ENCODE results near the gene ATP5PF. TPM values are rescaled to one million over a fixed set of nuclear protein-coding genes. Genes with fewer than 3 reads are reported as not detected.

ATP5PF gene
- total RNA-seq, 2 donors from 2014 or later = 91.8 to 139 TPM

DNA sequence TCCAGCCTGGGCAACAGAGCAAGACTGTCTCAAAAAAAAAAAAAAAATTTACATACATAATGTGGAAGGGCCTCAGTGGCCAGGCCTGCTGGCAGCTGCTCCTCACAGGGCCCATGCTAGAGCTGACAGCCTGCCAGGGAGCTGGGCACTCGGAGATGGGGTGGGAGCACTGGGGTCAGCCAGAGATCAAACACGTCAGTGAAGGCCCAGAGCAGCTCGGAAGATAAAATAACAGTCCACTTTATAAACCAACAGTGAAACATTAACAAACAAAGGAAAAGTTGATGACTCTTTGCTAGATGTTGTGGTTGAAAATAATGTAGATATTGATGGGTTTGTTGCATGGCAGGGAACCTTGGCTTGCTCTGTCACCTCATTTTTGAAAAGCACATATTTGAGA lies 42.7 kb downstream of the ATP5PF start:
- Histone ChIP-seq H3K9me3 (no peaks in the 10 kb centered on the region), H3K27me3 (replicated peaks; ENCODE audit: insufficient read depth) (no peaks in the 10 kb centered on the region), H3K27ac (no peak overlapping the region), H3K4me1 (replicated peaks) (no peaks in the 10 kb centered on the region), H3K4me3 (no peak overlapping the region), H3K36me3 (no peaks in the 10 kb centered on the region)
- TF ChIP-seq POLR2AphosphoS5 (IDR thresholded peaks at IDR 0.05) = no peak
- TF ChIP-seq, protein P1, sequence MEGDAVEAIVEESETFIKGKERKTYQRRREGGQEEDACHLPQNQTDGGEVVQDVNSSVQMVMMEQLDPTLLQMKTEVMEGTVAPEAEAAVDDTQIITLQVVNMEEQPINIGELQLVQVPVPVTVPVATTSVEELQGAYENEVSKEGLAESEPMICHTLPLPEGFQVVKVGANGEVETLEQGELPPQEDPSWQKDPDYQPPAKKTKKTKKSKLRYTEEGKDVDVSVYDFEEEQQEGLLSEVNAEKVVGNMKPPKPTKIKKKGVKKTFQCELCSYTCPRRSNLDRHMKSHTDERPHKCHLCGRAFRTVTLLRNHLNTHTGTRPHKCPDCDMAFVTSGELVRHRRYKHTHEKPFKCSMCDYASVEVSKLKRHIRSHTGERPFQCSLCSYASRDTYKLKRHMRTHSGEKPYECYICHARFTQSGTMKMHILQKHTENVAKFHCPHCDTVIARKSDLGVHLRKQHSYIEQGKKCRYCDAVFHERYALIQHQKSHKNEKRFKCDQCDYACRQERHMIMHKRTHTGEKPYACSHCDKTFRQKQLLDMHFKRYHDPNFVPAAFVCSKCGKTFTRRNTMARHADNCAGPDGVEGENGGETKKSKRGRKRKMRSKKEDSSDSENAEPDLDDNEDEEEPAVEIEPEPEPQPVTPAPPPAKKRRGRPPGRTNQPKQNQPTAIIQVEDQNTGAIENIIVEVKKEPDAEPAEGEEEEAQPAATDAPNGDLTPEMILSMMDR (IDR thresholded peaks at IDR 0.05) = no peak
- TF ChIP-seq POLR2A (IDR thresholded peaks at IDR 0.05) = no peak
- DNase-seq (ENCODE audit: low spot score) = no peak
- WGBS = 89% methylated on average over 3 of the region's 3 CpGs
- intact Hi-C loops (cut with DNase I) = no loop called here

DNA sequence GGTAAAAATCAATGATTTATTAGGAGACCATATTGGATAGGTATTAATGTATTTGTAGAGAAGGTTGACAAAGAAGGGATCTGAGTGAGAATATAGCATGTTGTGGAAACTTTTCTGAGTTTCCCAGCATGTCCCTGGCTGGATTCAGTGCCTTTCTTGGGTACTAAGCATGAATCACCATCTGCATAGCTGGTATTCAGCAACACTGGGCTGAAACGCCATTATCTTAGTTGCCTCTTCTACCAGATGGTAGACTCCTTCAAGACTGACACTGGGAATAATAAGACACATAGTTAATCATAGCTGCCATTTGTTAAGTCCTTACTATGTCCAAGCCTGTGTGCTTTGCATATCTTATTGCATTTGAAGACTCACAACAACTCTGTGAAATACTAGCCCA lies 45.5 kb downstream of the ATP5PF start:
- Histone ChIP-seq H3K4me1 (replicated peaks) (no peaks in the 10 kb centered on the region), H3K27ac (no peak overlapping the region), H3K9me3 (no peaks in the 10 kb centered on the region), H3K27me3 (replicated peaks; ENCODE audit: insufficient read depth) (no peaks in the 10 kb centered on the region), H3K4me3 (no peak overlapping the region), H3K36me3 (no peaks in the 10 kb centered on the region)
- intact Hi-C loops (cut with DNase I) = no loop called here
- DNase-seq (ENCODE audit: low spot score) = no peak
- 71% methylated on average over 1 of the region's 1 CpG for WGBS
- TF ChIP-seq POLR2A (IDR thresholded peaks at IDR 0.05) (no peak), POLR2AphosphoS5 (IDR thresholded peaks at IDR 0.05) (no peak)
- TF ChIP-seq, protein P1 (IDR thresholded peaks at IDR 0.05) = no peak

DNA sequence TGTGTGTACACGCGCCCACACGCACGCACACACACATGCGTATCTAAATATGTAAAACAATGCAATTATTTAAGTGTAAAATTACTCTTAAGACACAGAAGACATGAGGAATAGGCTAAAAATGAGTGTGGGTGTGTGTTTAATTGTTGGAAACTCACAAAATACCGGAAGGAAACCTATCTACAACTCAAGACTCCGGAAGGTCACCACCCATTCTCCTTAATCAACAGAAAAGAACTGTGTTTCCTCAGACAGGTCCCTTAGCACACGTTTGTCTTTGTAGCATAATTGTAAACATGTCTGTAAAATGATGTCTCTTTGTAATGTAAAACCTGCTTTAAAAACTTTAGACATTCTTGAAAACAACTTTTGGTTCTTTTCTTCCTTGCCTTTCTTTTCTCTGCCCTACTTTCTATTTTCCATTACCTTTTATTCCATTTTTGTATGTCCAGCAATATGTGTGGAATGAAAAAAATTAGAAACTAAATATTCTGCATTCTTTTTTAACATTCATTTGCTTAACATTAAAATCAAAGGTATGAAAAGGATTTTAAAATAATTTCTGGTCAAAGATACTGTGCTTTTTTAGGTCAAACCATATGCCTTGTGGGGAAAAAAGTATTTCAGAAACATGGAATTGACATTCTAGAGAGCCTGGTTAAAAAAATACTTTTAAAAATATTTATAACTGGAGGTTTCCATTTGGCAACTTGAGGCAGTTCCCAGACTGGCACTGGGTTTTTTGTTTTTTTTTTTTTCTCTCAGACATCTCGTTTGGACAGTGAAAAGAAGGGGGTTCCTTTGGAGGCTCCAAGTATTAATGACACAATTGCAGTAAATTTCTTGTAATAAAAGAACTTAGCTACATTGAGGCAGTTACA lies 46.2 kb downstream of the ATP5PF start:
- Histone ChIP-seq H3K27me3 (replicated peaks; ENCODE audit: insufficient read depth) (no peaks in the 10 kb centered on the region), H3K27ac (no peak overlapping the region), H3K36me3 (no peaks in the 10 kb centered on the region), H3K9me3 (no peaks in the 10 kb centered on the region), H3K4me1 (replicated peaks) (no peaks in the 10 kb centered on the region), H3K4me3 (no peak overlapping the region)
- 68% methylated on average over 9 of the region's 9 CpGs for whole genome bisulfite sequencing
- intact Hi-C loops (cut with DNase I) = no loop called here
- TF ChIP-seq POLR2AphosphoS5 (IDR thresholded peaks at IDR 0.05) (no peak), POLR2A (IDR thresholded peaks at IDR 0.05) (no peak)
- TF ChIP-seq, protein P1 (IDR thresholded peaks at IDR 0.05) = no peak
- no peak for DNase-seq (ENCODE audit: low spot score)

DNA sequence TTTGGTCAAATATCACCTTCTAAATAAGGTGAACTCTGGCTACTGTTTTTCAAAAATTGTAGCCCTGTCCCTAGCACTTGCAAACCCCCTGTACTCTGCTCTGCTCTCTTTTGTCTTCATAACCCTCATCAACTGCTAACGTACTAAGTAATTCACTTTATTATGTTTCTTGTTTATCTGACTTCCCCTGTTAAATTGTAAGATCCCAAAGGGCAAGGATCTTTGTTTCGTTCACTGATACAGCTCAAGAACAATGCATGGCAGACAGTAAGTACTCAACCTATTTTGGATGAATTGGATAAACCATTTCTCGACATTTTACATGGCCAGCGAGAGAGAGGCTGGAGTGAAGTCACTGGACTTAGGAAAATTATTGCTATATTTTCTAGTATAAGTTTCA lies 46.9 kb downstream of the ATP5PF start:
- WGBS = 83% methylated on average over 4 of the region's 4 CpGs
- Histone ChIP-seq H3K4me3 (no peak overlapping the region), H3K27ac (no peak overlapping the region), H3K9me3 (no peaks in the 10 kb centered on the region), H3K27me3 (replicated peaks; ENCODE audit: insufficient read depth) (no peaks in the 10 kb centered on the region), H3K4me1 (replicated peaks) (no peaks in the 10 kb centered on the region), H3K36me3 (no peaks in the 10 kb centered on the region)
- TF ChIP-seq, protein P1 (IDR thresholded peaks at IDR 0.05) = no peak
- TF ChIP-seq POLR2AphosphoS5 (IDR thresholded peaks at IDR 0.05) (no peak), POLR2A (IDR thresholded peaks at IDR 0.05) (no peak)
- intact Hi-C loops (cut with DNase I) = no loop called here
- DNase-seq (ENCODE audit: low spot score) = no peak

DNA sequence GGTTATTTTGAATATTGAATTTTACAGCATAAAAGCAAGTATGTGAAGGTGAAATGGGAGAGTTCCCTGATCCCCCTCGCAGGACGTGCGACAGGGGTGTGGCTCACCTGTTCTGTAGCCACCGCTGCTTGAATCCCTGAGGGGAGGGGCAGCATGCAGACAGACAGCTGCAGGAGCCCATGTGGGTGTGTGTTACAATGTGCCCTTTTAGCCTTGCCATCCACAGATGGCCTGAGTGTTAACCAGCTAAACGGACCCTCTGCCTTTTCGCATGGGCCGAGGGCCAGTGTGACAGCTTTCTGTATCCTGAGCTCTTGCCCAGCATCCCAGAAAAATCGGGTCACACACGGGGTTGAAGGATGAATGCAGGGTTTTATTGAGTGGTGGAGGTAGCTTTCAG lies 52.3 kb downstream of the ATP5PF start:
- no peak overlapping the region for H3K4me3 ChIP-seq
- 61% methylated on average over 9 of the region's 9 CpGs for WGBS

More for the DNA sequence above, 52.3 kb downstream of the ATP5PF start:
- no peak for DNase-seq (ENCODE audit: low spot score)
- H3K9me3 ChIP-seq = no peaks in the 10 kb centered on the region
- TF ChIP-seq, protein P1 (IDR thresholded peaks at IDR 0.05) = no peak
- no peak for TF ChIP-seq POLR2AphosphoS5 (IDR thresholded peaks at IDR 0.05)
- TF ChIP-seq POLR2A (IDR thresholded peaks at IDR 0.05) = no peak
- no peaks in the 10 kb centered on the region for H3K27me3 ChIP-seq (replicated peaks; ENCODE audit: insufficient read depth)
- no peaks in the 10 kb centered on the region for H3K36me3 ChIP-seq
- no peak overlapping the region for H3K27ac ChIP-seq
- intact Hi-C loops (cut with DNase I) = no loop called here
- no peaks in the 10 kb centered on the region for H3K4me1 ChIP-seq (replicated peaks)
